ENCODE results near the gene UXT.

UXT gene

DNA sequence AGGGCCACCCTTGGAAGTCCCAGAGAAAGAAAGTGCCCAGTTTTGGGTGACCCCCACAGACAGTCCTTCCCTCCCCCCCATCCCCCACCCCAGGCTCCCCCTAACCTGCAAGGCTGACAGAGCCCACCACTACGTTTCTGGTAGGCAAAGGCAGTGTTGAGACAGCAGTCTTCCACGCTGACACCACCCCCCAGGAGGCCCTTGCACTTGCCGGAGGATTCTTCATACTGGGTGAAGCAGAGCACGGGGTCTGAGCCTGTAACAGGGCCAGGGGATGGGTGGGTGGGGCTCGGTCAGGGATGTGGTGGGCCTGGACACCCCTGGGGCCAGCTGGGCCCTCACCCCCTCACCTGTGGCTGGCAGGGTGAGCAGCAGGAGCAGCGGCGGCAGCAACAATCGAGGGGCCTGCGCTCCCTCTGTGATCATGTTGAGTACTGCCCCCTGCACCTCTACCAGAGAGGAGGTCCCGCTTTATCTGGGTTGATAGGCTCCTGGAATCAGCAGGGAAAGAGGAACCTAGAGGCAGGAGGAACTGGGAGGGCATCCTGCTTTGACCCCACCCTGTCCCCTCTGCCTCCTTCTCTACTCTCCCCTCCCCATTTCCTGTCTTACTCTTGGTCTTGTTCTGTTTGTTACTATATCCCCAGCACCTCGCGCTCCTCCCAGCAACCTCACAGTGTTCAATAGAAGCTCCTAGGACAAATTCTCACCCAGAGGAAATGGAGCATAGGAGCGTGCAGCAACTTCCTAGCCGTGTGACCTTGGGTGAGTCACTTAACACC is 29.4 kb downstream of the UXT start, which contains the start of gene CFP:
TSS of gene CFP (minus strand) at position 512 of the 782 bp plus-strand sequence. CDS start at position 426, 86 bp downstream.
- no peaks in the 10 kb centered on the region for H3K4me1 ChIP-seq (ENCODE audit: control insufficient read depth, insufficient read depth, low read length)
- DNase-seq (ENCODE audit: low read depth): no peak
- peaks cover 17% of the 10 kb centered on the region for H3K27me3 ChIP-seq (replicated peaks; ENCODE audit: control insufficient read depth, insufficient read depth, low read length)
- H3K9me3 ChIP-seq (ENCODE audit: control insufficient read depth, low read length): no peaks in the 10 kb centered on the region
- H3K4me3 ChIP-seq (ENCODE audit: low read length): no peak within 1 kb of the TSS
- H3K9ac ChIP-seq (ENCODE audit: low read length): no peak within 1 kb of the TSS
- peaks cover 3% of the 10 kb centered on the region for H3K36me3 ChIP-seq (ENCODE audit: control insufficient read depth, insufficient read depth, low read length, severe bottlenecking)

GRCh38 chrX:47628982-47629381 is 30.0 kb downstream of the UXT start:
- DNase-seq (ENCODE audit: low read depth): no peak
- H3K9ac ChIP-seq (ENCODE audit: low read length): no peak overlapping the region
- no peak overlapping the region for H3K4me3 ChIP-seq (ENCODE audit: low read length)
- H3K9me3 ChIP-seq (ENCODE audit: control insufficient read depth, low read length): peaks cover 3% of the 10 kb centered on the region
- H3K4me1 ChIP-seq (ENCODE audit: control insufficient read depth, insufficient read depth, low read length): no peaks in the 10 kb centered on the region
- H3K36me3 ChIP-seq (ENCODE audit: control insufficient read depth, insufficient read depth, low read length, severe bottlenecking): no peaks in the 10 kb centered on the region
- H3K27me3 ChIP-seq (replicated peaks; ENCODE audit: control insufficient read depth, insufficient read depth, low read length): peaks cover 20% of the 10 kb centered on the region

GRCh38 chrX:47625365-47625764 is 33.6 kb downstream of the UXT start:
- Histone ChIP-seq H3K4me3 (ENCODE audit: low read length) (no peak overlapping the region), H3K4me1 (ENCODE audit: control insufficient read depth, insufficient read depth, low read length) (no peaks in the 10 kb centered on the region), H3K36me3 (ENCODE audit: control insufficient read depth, insufficient read depth, low read length, severe bottlenecking) (no peaks in the 10 kb centered on the region), H3K27me3 (replicated peaks; ENCODE audit: control insufficient read depth, insufficient read depth, low read length) (peaks cover 37% of the 10 kb centered on the region), H3K9ac (ENCODE audit: low read length) (no peak overlapping the region), H3K9me3 (ENCODE audit: control insufficient read depth, low read length) (peaks cover 4% of the 10 kb centered on the region)
- DNase-seq (ENCODE audit: low read depth): no peak

DNA sequence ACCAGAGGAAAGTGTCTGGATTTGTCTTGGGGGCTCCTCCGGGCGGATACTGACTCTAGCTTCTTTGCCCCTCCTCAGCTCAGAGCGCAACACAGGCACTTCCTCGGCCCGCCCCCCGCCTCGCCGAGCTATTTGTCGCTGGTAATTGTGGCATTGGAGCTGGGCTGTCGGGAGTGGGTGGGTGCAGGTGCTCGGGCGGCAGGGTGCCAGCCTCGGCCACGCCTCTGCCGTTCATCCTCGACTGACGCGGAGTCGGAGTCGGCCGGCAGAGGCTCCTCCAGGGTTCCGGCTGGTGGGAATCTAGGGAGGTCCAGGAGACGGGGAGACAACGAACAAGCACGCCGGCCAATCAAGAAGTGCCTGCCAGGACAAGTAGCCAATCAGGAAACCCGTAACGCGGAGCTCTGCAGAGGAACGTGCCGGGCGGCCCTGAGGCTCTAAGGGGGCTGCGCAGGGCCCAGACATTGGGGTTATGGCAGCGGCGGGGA is 35.4 kb downstream of the UXT start:
- H3K27me3 ChIP-seq (replicated peaks; ENCODE audit: control insufficient read depth, insufficient read depth, low read length): peaks cover 31% of the 10 kb centered on the region
- H3K9me3 ChIP-seq (ENCODE audit: control insufficient read depth, low read length): peaks cover 4% of the 10 kb centered on the region
- DNase-seq (ENCODE audit: low read depth): peak; percentile 75
- H3K9ac ChIP-seq (ENCODE audit: low read length): no peak overlapping the region
- H3K4me3 ChIP-seq (ENCODE audit: low read length): peak overlapping the region; percentile 64
- no peaks in the 10 kb centered on the region for H3K4me1 ChIP-seq (ENCODE audit: control insufficient read depth, insufficient read depth, low read length)
- no peaks in the 10 kb centered on the region for H3K36me3 ChIP-seq (ENCODE audit: control insufficient read depth, insufficient read depth, low read length, severe bottlenecking)

GRCh38 chrX:47621851-47622250 is 37.1 kb downstream of the UXT start:
- Histone ChIP-seq H3K4me3 (ENCODE audit: low read length) (no peak overlapping the region), H3K9ac (ENCODE audit: low read length) (no peak overlapping the region), H3K9me3 (ENCODE audit: control insufficient read depth, low read length) (peaks cover 4% of the 10 kb centered on the region), H3K27me3 (replicated peaks; ENCODE audit: control insufficient read depth, insufficient read depth, low read length) (peaks cover 29% of the 10 kb centered on the region), H3K36me3 (ENCODE audit: control insufficient read depth, insufficient read depth, low read length, severe bottlenecking) (no peaks in the 10 kb centered on the region), H3K4me1 (ENCODE audit: control insufficient read depth, insufficient read depth, low read length) (no peaks in the 10 kb centered on the region)
- DNase-seq (ENCODE audit: low read depth): no peak

DNA sequence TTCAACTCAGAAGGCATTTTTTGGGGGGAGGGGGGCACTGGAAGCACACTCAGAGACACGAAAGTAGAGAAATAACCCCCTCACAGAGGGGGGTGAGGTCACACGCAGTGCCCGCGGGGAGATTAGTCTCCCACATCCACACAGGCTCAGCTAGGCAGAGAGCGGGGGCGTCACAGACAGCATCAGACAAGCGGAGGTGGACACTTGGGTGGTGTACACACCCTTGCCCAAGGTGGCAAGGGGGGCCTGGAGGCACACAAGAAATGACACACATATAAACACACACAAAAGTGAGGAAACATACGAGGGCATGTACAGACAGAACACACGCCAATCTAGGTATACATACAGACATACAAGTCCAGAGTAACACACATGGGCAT is 38.7 kb downstream of the UXT start:
- H3K9ac ChIP-seq (ENCODE audit: low read length): no peak overlapping the region

DNA sequence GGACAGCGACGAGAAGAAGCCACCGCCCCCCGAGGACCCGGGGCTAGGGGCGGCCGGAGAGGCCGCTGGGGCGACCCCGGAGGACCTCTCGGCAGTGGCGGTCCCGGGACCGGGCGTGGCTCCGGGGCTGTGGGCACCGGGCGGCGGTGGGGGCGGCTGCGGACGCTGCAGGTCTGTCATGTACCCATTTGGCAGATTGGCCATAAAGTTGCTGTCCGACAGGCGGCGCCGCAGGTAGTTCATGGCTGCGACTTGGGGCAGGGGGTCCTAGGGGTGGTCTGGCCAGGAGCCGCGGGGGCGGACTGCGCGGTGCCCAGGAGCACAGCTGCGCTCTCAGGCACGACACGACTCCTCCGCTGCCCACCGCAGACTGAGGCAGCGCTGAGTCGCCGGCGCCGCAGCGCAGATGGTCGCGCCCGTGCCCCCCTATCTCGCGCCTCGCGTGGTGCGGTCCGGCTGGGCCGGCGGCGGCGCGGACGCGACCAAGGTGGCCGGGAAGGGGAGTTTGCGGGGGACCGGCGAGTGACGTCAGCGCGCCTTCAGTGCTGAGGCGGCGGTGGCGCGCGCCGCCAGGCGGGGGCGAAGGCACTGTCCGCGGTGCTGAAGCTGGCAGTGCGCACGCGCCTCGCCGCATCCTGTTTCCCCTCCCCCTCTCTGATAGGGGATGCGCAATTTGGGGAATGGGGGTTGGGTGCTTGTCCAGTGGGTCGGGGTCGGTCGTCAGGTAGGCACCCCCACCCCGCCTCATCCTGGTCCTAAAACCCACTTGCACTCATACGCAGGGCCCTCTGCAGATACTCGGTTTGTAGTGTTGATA is 39.3 kb downstream of the UXT start, which contains the start of gene SYN1:
TSS of gene SYN1 (minus strand) at position 372 of the 817 bp plus-strand sequence. CDS start at position 243, 129 bp downstream.
- peak; percentile 78 for DNase-seq (ENCODE audit: low read depth)
- no peaks in the 10 kb centered on the region for H3K4me1 ChIP-seq (ENCODE audit: control insufficient read depth, insufficient read depth, low read length)
- peaks cover 4% of the 10 kb centered on the region for H3K9me3 ChIP-seq (ENCODE audit: control insufficient read depth, low read length)
- peak within 1 kb of the TSS; percentile 61 for H3K4me3 ChIP-seq (ENCODE audit: low read length)
- H3K27me3 ChIP-seq (replicated peaks; ENCODE audit: control insufficient read depth, insufficient read depth, low read length): peaks cover 39% of the 10 kb centered on the region
- H3K9ac ChIP-seq (ENCODE audit: low read length): no peak within 1 kb of the TSS
- no peaks in the 10 kb centered on the region for H3K36me3 ChIP-seq (ENCODE audit: control insufficient read depth, insufficient read depth, low read length, severe bottlenecking)

More for the DNA sequence above, 38.7 kb downstream of the UXT start:
- Histone ChIP-seq H3K4me3 (ENCODE audit: low read length) (no peak overlapping the region), H3K4me1 (ENCODE audit: control insufficient read depth, insufficient read depth, low read length) (no peaks in the 10 kb centered on the region), H3K9me3 (ENCODE audit: control insufficient read depth, low read length) (peaks cover 4% of the 10 kb centered on the region), H3K27me3 (replicated peaks; ENCODE audit: control insufficient read depth, insufficient read depth, low read length) (peaks cover 37% of the 10 kb centered on the region), H3K36me3 (ENCODE audit: control insufficient read depth, insufficient read depth, low read length, severe bottlenecking) (no peaks in the 10 kb centered on the region)
- no peak for DNase-seq (ENCODE audit: low read depth)

GRCh38 chrX:47618923-47619485 is 40.0 kb downstream of the UXT start:
- Histone ChIP-seq H3K36me3 (ENCODE audit: control insufficient read depth, insufficient read depth, low read length, severe bottlenecking) (no peaks in the 10 kb centered on the region), H3K4me3 (ENCODE audit: low read length) (no peak overlapping the region), H3K4me1 (ENCODE audit: control insufficient read depth, insufficient read depth, low read length) (no peaks in the 10 kb centered on the region), H3K9ac (ENCODE audit: low read length) (no peak overlapping the region), H3K9me3 (ENCODE audit: control insufficient read depth, low read length) (peaks cover 8% of the 10 kb centered on the region), H3K27me3 (replicated peaks; ENCODE audit: control insufficient read depth, insufficient read depth, low read length) (peaks cover 43% of the 10 kb centered on the region)
- no peak for DNase-seq (ENCODE audit: low read depth)

DNA sequence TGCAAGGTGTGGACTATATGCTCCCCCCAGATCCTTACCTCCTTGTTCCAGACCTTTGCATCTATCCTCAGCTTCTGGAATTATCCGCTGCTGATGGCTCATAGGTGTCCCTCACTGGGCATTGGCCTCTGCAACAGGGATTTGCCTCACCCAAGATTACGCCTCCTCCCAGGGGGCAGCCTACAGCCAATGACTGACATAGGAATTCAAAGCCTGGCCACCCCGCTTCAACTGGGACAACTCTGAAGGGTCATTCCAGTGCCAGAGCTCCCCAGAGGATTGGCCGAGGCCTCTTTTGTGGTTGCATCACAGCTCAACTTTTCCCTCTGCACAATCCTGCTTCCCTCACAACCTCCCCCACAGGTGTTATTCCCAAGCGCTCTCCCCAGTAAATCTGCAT is 44.4 kb downstream of the UXT start:
- peaks cover 3% of the 10 kb centered on the region for H3K4me1 ChIP-seq (ENCODE audit: control insufficient read depth, insufficient read depth, low read length)
- DNase-seq (ENCODE audit: low read depth): no peak

GRCh38 chrX:47613082-47613481 is 45.9 kb downstream of the UXT start:
- no peaks in the 10 kb centered on the region for H3K36me3 ChIP-seq (ENCODE audit: control insufficient read depth, insufficient read depth, low read length, severe bottlenecking)
- peaks cover 56% of the 10 kb centered on the region for H3K27me3 ChIP-seq (replicated peaks; ENCODE audit: control insufficient read depth, insufficient read depth, low read length)
- peaks cover 27% of the 10 kb centered on the region for H3K9me3 ChIP-seq (ENCODE audit: control insufficient read depth, low read length)
- no peak for DNase-seq (ENCODE audit: low read depth)
- no peak overlapping the region for H3K4me3 ChIP-seq (ENCODE audit: low read length)
- H3K9ac ChIP-seq (ENCODE audit: low read length): no peak overlapping the region
- peaks cover 3% of the 10 kb centered on the region for H3K4me1 ChIP-seq (ENCODE audit: control insufficient read depth, insufficient read depth, low read length)

More for the DNA sequence above, 44.4 kb downstream of the UXT start:
- peaks cover 49% of the 10 kb centered on the region for H3K27me3 ChIP-seq (replicated peaks; ENCODE audit: control insufficient read depth, insufficient read depth, low read length)
- H3K9ac ChIP-seq (ENCODE audit: low read length): no peak overlapping the region
- H3K36me3 ChIP-seq (ENCODE audit: control insufficient read depth, insufficient read depth, low read length, severe bottlenecking): no peaks in the 10 kb centered on the region
- peaks cover 25% of the 10 kb centered on the region for H3K9me3 ChIP-seq (ENCODE audit: control insufficient read depth, low read length)
- H3K4me3 ChIP-seq (ENCODE audit: low read length): no peak overlapping the region

DNA sequence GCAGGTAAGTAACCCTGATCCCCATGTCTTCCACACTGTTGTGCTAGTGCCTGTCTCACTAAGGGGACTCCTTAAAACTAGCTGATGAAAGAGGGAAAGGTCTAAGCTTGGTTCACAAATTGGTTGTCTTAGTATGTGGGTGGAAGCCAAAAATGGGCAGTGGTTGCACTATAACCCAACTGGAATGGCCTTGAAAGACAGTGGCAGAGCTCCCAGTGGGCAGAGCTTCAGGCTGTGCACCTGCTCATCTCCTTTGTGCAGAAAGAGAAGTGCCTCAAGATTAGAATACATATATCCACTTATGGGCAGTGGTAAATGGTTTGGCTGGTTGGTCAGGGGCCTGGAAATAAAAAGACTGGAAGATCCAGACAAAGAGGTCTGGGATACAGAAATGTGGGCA is 46.6 kb downstream of the UXT start:
- no peak overlapping the region for H3K4me3 ChIP-seq (ENCODE audit: low read length)
- H3K36me3 ChIP-seq (ENCODE audit: control insufficient read depth, insufficient read depth, low read length, severe bottlenecking): no peaks in the 10 kb centered on the region
- H3K9me3 ChIP-seq (ENCODE audit: control insufficient read depth, low read length): peaks cover 27% of the 10 kb centered on the region
- no peak for DNase-seq (ENCODE audit: low read depth)
- no peak overlapping the region for H3K9ac ChIP-seq (ENCODE audit: low read length)
- H3K27me3 ChIP-seq (replicated peaks; ENCODE audit: control insufficient read depth, insufficient read depth, low read length): peaks cover 56% of the 10 kb centered on the region
- H3K4me1 ChIP-seq (ENCODE audit: control insufficient read depth, insufficient read depth, low read length): peaks cover 3% of the 10 kb centered on the region

Data from adipocyte (in vitro differentiated cells).